ENCODE measurements around the gene KIF22.
A peak's percentile ranks its signal among the peaks of the same experiment; 100 is the strongest.

DNA sequence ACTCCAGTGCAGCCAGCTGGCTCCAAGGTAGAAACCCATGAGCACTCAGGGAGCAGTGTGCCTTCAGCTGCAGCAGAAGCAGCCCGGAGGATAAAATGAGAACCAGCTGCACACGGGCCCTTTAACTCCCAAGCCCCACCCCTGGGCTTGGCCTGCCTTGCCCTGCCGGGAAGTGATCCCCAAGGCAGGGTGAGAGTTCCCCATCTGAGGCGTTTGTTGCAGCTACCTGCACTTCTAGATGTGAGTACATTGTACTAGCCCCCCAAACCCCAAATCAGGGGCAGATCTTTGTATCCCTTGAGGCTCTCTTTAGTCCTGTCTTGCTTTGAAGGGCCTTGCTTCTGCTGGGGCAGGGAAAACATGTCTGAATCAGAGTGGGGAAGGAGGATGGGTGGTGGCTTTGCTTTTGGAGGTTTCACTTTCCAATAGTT is 29.7 kb downstream of the KIF22 start, which contains the start of gene MVP:
- TF ChIP-seq, protein P1, sequence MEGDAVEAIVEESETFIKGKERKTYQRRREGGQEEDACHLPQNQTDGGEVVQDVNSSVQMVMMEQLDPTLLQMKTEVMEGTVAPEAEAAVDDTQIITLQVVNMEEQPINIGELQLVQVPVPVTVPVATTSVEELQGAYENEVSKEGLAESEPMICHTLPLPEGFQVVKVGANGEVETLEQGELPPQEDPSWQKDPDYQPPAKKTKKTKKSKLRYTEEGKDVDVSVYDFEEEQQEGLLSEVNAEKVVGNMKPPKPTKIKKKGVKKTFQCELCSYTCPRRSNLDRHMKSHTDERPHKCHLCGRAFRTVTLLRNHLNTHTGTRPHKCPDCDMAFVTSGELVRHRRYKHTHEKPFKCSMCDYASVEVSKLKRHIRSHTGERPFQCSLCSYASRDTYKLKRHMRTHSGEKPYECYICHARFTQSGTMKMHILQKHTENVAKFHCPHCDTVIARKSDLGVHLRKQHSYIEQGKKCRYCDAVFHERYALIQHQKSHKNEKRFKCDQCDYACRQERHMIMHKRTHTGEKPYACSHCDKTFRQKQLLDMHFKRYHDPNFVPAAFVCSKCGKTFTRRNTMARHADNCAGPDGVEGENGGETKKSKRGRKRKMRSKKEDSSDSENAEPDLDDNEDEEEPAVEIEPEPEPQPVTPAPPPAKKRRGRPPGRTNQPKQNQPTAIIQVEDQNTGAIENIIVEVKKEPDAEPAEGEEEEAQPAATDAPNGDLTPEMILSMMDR (IDR thresholded peaks at IDR 0.05) = no peak
- TF ChIP-seq POLR2A (IDR thresholded peaks at IDR 0.05) = peak; percentile 36

Data from right lobe of liver (tissue), 4 donors.